Measurements from ENCODE around the gene HACL1. TPM values are rescaled to one million over a fixed set of nuclear protein-coding genes. Genes with fewer than 3 reads are reported as not detected.

Gene HACL1
- total and polyA plus RNA-seq, 2 experiments from 2014 or later, result 21.6 to 23.0 TPM

GRCh38 chr3:15579051-15579450 lies 22.3 kb downstream of the HACL1 start:
- DNase-seq (ENCODE audit: low spot score), result no peak
- Histone ChIP-seq H3K4me1 (ENCODE audit: insufficient read depth) (no peaks in the 10 kb centered on the region), H3K4me3 (no peak overlapping the region), H3K9me2 (replicated peaks; ENCODE audit: insufficient read depth) (no peaks in the 10 kb centered on the region), H2AFZ (no peak overlapping the region), H3K27me3 (no peaks in the 10 kb centered on the region), H3K27ac (no peak overlapping the region), H3K9me3 (ENCODE audit: low read depth) (no peaks in the 10 kb centered on the region), H3K4me2 (no peak overlapping the region), H4K20me1 (ENCODE audit: insufficient read depth, poor library complexity, severe bottlenecking) (no peaks in the 10 kb centered on the region), H3K79me2 (no peaks in the 10 kb centered on the region), H3K36me3 (replicated peaks; ENCODE audit: insufficient read depth, low read depth) (no peaks in the 10 kb centered on the region)
- 96% methylated on average over 2 of the region's 2 CpGs for WGBS (ENCODE audit: low lambda C conversion rate, missing lambda C conversion rate)
- no peak for TF ChIP-seq CTCF (IDR thresholded peaks at IDR 0.05; ENCODE audit: poor library complexity)
- TF ChIP-seq EZH2 (IDR thresholded peaks at IDR 0.05; ENCODE audit: borderline replicate concordance), result no peak
- TF ChIP-seq EZH2phosphoT487 (IDR thresholded peaks at IDR 0.05; ENCODE audit: low read depth, severe bottlenecking, unreplicated experiment), result no peak

GRCh38 chr3:15578289-15578867 lies 23.0 kb downstream of the HACL1 start:
- Histone ChIP-seq H4K20me1 (ENCODE audit: insufficient read depth, poor library complexity, severe bottlenecking) (no peaks in the 10 kb centered on the region), H3K4me2 (no peak overlapping the region), H3K4me1 (ENCODE audit: insufficient read depth) (no peaks in the 10 kb centered on the region), H3K9me3 (ENCODE audit: low read depth) (no peaks in the 10 kb centered on the region), H3K36me3 (replicated peaks; ENCODE audit: insufficient read depth, low read depth) (no peaks in the 10 kb centered on the region), H3K79me2 (no peaks in the 10 kb centered on the region), H3K27ac (no peak overlapping the region), H3K9me2 (replicated peaks; ENCODE audit: insufficient read depth) (no peaks in the 10 kb centered on the region), H2AFZ (no peak overlapping the region), H3K27me3 (no peaks in the 10 kb centered on the region), H3K4me3 (no peak overlapping the region)
- TF ChIP-seq EZH2 (IDR thresholded peaks at IDR 0.05; ENCODE audit: borderline replicate concordance), result no peak
- TF ChIP-seq EZH2phosphoT487 (IDR thresholded peaks at IDR 0.05; ENCODE audit: low read depth, severe bottlenecking, unreplicated experiment), result no peak
- TF ChIP-seq CTCF (IDR thresholded peaks at IDR 0.05; ENCODE audit: poor library complexity), result no peak
- DNase-seq (ENCODE audit: low spot score), result no peak
- WGBS (ENCODE audit: low lambda C conversion rate, missing lambda C conversion rate), result 90% methylated on average over 3 of the region's 3 CpGs

- Histone ChIP-seq H3K9me3 (ENCODE audit: low read depth) (no peaks in the 10 kb centered on the region), H3K27me3 (no peaks in the 10 kb centered on the region)
- 99% methylated on average over 3 of the region's 3 CpGs for WGBS (ENCODE audit: low lambda C conversion rate, missing lambda C conversion rate)
Measured at GRCh38 chr3:15576475-15576874, 24.9 kb downstream of the HACL1 start.

More at GRCh38 chr3:15576475-15576874, 24.9 kb downstream of the HACL1 start:
- Histone ChIP-seq H3K9me2 (replicated peaks; ENCODE audit: insufficient read depth) (no peaks in the 10 kb centered on the region), H4K20me1 (ENCODE audit: insufficient read depth, poor library complexity, severe bottlenecking) (no peaks in the 10 kb centered on the region), H3K4me2 (no peak overlapping the region), H3K79me2 (no peaks in the 10 kb centered on the region), H3K4me3 (no peak overlapping the region), H3K27ac (no peak overlapping the region), H2AFZ (no peak overlapping the region), H3K36me3 (replicated peaks; ENCODE audit: insufficient read depth, low read depth) (no peaks in the 10 kb centered on the region), H3K4me1 (ENCODE audit: insufficient read depth) (no peaks in the 10 kb centered on the region)
- TF ChIP-seq EZH2 (IDR thresholded peaks at IDR 0.05; ENCODE audit: borderline replicate concordance) (no peak), EZH2phosphoT487 (IDR thresholded peaks at IDR 0.05; ENCODE audit: low read depth, severe bottlenecking, unreplicated experiment) (no peak), CTCF (IDR thresholded peaks at IDR 0.05; ENCODE audit: poor library complexity) (no peak)
- no peak for DNase-seq (ENCODE audit: low spot score)

Measured in hepatocyte (in vitro differentiated cells).